Adrenal gland (tissue), 5 donors: ENCODE measurements around the gene NRDC.

ENCODE experiments used
- POLR2A ChIP-seq, 2 donors: fragments of 450-650 bp; IDR thresholded peaks; one replicate each; pipeline ENCODE4 v1.6.1; 2017; ENCODE audit warnings: antibody characterized with exemption in 2 of 2, mild to moderate bottlenecking in 2 of 2, moderate library complexity in 1 of 2
- TF ChIP-seq, protein P1 (sequence below), 6 experiments: fragments of 450-650 bp in 4 of 6; fragments of 200-600 bp in 2 of 6; sonication (generic) in 1 of 6; IDR thresholded peaks; 1 replicate in 5 of 6; 2 replicates in 1 of 6; pipeline versions ENCODE4 v1.5.1 to v1.8.0; 2016 to 2021; ENCODE audit warnings: antibody characterized with exemption in 6 of 6, mild to moderate bottlenecking in 2 of 6, moderate library complexity in 1 of 6
- donor health status: DM: no; HTN: no; CAD: no.

DNA sequence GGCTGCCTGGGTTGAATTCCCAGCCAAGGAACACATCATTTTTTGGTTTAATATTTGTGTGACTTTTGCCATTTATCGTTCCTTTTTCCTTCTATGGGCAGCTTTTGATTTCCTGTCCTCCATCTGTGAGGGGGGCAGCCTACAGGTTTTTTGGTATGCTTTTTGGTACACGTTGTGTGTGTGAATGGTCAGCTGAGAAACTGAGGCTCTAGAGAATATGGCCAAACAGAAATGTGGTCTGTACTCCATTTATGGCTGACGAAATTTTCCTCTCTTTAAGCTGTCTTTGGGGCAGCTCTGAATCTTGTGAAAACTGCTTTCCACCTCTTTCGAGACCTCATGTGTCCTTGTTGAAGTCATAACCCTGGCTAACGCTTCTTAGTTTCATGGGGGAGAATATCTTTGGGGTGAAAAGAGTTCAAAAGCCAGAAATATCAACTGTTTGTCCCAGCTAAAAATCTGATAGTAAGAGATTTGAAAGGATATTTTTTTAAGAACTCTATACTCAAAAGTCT is 26.6 kb downstream of the NRDC start:
- TF ChIP-seq, protein P1, sequence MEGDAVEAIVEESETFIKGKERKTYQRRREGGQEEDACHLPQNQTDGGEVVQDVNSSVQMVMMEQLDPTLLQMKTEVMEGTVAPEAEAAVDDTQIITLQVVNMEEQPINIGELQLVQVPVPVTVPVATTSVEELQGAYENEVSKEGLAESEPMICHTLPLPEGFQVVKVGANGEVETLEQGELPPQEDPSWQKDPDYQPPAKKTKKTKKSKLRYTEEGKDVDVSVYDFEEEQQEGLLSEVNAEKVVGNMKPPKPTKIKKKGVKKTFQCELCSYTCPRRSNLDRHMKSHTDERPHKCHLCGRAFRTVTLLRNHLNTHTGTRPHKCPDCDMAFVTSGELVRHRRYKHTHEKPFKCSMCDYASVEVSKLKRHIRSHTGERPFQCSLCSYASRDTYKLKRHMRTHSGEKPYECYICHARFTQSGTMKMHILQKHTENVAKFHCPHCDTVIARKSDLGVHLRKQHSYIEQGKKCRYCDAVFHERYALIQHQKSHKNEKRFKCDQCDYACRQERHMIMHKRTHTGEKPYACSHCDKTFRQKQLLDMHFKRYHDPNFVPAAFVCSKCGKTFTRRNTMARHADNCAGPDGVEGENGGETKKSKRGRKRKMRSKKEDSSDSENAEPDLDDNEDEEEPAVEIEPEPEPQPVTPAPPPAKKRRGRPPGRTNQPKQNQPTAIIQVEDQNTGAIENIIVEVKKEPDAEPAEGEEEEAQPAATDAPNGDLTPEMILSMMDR (IDR thresholded peaks at IDR 0.05) = no peak
- no peak for TF ChIP-seq POLR2A (IDR thresholded peaks at IDR 0.05)
